ENCODE measurements around the gene BIRC2.
"Not testable (repeated sequence)": the region's sequence is repeated elsewhere in the genome, so short reads cannot be mapped to it uniquely, and the experiment has no call there.

BIRC2 gene

DNA sequence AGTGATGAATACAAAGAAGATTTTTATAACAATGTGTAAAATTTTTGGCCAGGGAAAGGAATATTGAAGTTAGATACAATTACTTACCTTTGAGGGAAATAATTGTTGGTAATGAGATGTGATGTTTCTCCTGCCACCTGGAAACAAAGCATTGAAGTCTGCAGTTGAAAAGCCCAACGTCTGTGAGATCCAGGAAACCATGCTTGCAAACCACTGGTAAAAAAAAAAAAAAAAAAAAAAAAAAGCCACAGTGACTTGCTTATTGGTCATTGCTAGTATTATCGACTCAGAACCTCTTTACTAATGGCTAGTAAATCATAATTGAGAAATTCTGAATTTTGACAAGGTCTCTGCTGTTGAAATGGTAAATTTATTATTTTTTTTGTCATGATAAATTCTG, 24.5 kb upstream of the BIRC2 start:
- no peak for DNase-seq (ENCODE audit: low read depth in 2 of 2)

DNA sequence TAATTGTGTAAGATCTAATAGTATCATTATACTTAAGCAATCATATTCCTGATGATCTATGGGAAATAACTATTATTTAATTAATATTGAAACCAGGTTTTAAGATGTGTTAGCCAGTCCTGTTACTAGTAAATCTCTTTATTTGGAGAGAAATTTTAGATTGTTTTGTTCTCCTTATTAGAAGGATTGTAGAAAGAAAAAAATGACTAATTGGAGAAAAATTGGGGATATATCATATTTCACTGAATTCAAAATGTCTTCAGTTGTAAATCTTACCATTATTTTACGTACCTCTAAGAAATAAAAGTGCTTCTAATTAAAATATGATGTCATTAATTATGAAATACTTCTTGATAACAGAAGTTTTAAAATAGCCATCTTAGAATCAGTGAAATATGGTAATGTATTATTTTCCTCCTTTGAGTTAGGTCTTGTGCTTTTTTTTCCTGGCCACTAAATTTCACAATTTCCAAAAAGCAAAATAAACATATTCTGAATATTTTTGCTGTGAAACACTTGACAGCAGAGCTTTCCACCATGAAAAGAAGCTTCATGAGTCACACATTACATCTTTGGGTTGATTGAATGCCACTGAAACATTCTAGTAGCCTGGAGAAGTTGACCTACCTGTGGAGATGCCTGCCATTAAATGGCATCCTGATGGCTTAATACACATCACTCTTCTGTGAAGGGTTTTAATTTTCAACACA, 23.3 kb upstream of the BIRC2 start:
- DNase-seq (ENCODE audit: low read depth in 2 of 2) = no peak

DNA sequence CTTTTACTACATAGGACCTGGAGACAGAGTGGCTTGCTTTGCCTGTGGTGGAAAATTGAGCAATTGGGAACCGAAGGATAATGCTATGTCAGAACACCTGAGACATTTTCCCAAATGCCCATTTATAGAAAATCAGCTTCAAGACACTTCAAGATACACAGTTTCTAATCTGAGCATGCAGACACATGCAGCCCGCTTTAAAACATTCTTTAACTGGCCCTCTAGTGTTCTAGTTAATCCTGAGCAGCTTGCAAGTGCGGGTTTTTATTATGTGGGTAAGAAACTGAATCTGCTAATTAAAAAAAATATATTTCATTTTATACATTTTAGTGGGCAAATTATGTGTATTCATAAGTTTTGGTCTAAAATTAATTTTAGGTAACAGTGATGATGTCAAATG, 21.9 kb upstream of the BIRC2 start:
- DNase-seq (ENCODE audit: low read depth in 2 of 2) = no peak

DNA sequence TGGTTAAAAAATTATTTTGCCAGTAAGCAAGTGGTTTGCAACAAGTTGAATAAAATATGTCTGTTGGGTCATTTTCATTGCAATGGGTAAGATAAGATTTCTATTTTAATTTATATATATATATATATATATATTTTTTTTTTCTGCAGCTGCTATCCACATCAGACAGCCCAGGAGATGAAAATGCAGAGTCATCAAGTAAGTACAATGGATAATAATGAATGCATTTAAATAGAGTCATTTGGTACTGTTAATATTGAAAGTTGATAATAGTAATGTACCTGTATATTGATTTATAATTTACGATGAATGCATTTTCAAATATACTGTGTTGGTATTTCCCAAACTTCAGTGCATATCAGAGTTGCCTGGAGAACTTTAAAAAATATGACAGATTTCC, 18.3 kb upstream of the BIRC2 start:
- no peak for DNase-seq (ENCODE audit: low read depth in 2 of 2)

DNA sequence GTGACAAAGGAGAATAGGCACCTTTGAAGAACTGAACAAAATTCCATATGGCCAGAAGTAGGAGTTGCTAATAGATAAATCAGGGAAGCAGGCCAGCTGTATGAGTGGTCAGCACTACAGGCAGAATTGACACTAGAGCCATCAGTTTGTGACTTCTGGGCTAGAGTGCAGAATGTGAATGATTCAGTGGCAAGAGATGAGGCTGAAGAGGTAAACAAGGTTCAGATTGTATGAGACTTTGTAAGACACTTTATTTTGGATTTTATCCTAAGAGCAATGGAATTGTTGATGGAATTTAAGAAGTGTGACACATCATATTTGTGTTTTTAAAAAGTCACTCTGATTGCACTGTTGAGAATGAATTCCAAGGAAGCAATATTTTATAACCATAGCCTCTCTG, 16.8 kb upstream of the BIRC2 start:
- DNase-seq (ENCODE audit: low read depth in 2 of 2) = no peak

DNA sequence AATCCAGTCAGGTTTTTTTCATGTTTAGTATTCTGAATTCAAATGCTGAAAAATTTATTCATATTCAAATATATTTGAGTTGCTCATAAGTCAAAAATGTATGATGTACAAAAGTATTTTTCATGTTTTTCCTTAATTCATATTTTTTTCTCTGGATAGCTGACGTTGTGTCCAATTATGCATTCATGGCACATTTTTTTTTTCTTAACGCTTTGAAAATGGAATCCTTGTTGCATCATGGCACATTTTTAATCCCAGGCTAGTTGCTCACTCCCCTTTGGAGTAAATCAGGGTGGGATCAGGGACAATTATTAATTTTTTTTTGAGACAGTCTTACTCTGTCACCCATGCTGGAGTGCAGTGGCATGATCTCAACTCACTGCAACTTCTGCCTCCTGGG, 15.7 kb upstream of the BIRC2 start:
- DNase-seq (ENCODE audit: low read depth in 2 of 2) = no peak

DNA sequence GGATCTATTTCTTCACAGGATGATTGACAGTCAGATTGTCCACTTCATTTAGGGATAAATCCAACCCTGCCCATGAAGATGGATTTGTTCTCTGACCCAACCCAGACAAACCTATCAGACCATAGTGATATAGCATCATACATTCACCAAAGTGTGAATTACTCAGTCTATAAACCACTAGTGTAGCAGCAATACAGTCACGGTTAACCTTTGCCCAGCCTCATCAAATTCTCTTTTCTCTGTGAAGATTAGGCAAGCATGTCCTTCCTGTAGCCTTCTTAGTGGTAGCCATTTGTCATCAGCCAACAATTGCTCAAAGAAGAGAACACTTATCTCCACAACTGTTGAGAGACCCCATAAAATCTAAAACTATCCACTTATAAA, 14.4 kb upstream of the BIRC2 start:
- no peak for DNase-seq (ENCODE audit: low read depth in 2 of 2)

DNA sequence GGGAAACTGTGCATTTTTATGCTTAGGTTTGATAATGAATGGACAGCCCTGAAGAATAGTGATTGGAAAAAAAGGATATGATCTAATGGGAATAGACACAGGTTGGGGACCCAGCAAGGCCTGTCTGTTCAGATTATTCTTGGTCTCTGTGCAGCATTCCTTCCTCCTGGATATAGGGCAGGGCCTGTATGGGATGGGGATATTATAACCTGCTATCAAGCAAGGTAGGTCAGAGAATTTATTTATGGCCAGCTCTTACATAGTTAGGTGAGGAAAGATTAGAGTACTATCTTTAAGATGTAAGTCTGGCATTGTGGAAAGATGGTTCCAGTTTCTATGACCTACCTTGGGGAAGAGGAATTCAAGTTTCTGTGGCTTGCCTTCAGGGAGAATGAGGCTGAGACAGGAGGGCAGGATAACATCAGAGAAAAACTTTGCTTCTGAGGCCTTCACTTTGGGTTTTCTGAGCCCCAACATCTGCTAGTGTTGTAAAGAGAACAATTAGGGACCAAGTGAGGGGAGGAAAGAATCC, 8.5 kb upstream of the BIRC2 start:
- no peak for DNase-seq (ENCODE audit: low read depth in 2 of 2)

DNA sequence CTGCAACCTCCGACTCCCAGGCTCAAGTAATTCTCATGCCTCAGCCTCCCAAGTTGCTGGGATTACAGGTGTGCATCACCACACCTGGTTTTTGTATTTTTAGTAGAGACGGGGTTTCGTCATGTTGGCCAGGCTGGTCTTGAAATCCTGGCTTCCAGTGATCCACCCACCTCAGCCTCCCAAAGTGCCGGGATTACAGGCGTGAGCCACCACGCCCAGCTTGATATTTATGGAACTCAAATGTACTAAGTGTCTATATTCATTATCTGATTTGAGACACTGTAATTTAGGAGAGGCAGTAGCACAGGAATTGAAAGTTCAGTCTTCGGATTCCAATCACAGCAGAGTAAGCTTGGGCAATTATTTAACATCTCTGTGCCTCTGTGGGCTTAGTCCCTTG, 5.7 kb upstream of the BIRC2 start:
- DNase-seq (ENCODE audit: low read depth in 2 of 2) = not testable (repeated sequence)

DNA sequence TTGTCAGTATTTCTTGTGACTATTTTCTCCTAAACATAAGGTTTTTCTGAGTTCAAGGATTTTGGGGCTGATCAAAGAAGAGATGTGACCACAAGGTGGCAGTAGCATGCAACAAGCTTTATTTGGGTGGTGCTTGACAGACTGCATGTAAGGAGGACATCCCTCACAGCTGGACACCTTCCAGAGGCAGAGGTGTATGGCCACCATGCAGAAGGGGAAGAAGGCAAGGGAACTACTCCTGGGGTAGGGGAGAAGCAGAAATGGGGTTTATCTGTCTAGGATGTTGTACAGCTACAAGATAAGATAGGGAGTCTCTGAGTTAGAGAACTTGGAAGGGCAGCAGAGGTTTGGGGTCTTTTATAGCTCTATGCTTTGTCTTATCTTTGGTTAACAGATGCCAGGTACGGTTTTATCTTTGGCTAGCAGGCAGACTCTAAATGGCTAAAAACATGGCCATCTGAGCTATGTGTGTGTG, 5.1 kb upstream of the BIRC2 start:
- DNase-seq (ENCODE audit: low read depth in 2 of 2) = peak in 1 of 2 donors; percentile 57

DNA sequence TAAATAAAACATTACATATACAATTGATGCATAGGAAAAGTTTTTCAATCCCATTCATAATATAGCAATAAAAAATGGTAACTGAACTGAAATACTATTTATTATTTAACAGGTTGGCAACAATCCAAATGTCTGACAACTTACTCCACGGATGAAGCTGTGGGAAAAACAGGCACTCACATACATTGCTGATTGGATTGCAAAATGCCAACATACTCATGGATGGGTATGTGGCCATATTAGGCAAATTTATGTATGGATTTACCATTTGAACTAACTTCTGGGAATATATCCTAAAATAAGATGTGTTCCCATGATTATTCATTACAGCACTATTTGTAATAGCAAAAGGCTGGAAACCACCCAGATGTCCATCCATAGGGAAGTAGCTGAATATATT, 3.2 kb upstream of the BIRC2 start:
- no peak for DNase-seq (ENCODE audit: low read depth in 2 of 2)

DNA sequence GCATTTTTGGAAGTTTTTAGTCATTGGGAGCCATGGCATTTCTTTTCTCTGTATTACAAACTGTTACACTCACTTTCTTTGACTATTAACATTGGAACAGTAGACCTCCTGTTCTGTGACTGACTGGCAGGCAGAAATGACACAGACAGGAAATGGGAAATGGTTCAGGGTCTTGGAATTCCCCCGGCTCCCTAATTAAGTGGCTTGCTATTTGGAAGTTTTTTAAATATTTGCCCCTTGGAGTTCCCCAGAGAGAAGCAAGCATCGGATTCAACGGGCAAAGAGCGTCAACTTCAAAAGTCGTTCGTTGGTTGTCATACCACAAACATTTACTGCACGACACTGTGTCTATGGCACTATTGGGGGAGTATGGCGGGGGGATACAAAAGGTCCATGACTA, 1.1 kb upstream of the BIRC2 start:
- no peak for DNase-seq (ENCODE audit: low read depth in 2 of 2)

DNA sequence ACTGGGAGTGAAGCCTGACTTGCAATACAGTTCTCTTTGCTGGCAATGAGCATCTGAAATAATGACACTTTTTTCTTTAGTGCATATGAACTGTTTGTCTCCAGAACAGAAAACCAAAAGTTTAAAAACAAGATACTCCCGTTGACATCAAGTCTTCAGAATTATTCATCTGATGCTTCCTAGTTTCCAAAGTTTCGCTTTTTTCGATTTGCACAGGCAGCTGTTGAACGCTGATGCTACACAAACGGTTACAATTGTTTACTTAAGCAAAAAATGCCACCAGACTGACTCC, 612 bp upstream of the BIRC2 start:
- DNase-seq (ENCODE audit: low read depth in 2 of 2) = no peak

DNA sequence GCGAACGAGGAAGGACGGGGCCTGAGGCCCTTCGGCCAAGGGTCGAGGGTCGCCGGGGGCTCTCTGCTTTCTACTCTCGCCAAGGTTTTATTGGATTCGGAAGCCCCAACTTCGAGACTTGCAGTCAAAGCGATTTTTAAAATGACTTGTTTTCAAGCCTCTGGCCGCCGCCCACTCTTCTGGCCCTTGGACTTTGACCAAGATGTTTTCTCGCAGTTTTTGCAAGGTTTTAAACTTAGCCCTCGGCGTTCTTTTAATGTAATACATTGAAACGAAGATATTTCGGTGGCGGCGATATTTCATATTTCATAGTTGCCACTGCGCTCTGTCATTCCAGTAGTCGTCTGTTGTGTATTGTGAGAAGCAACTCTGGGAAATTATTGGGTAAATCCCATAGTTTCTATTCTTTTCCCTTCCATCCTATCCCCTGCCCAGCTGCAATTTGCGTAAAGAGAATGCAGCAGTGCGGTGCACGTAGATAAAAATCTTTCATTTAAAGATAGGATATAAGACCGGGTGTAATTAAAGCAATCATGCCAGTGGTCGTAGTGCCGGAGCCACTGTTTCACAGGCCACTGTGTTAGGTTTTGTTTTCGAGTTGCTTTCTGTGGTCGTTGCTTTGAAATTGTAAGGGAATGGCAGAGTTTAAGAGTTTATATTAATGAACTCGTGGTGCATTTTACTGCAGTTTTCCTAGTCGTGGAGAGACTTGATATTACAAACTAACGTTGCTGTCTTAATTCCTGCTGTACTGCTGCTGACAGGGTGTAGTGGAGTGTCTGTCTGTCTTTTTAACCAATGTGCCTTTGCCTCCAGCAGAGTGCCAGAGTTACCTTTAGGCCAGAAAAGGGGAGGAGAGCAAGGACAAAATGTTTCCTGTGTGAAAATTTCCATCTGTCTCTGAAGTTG, 702 bp downstream of the BIRC2 start:
- no peak for DNase-seq (ENCODE audit: low read depth in 2 of 2)

DNA sequence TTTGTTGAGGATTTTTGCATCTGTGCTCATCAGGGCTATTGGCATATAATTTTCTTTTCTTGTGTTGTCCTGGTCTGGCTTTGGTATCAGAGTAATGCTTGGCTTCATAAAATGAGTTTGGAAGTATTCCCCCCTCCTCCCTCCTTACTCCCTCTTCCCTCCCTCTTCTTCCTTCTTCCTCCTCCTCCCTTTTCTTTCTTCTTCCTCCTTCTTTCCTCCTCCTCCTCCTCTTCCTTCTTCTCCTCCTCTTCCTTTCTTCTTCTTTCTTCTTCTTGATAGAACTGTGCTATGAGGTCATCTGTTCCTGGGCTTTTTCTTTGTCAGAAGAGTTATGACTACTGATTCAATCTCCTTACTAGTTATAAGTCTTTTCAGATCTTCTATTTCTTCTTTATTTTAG, 10.1 kb downstream of the BIRC2 start:
- DNase-seq (ENCODE audit: low read depth in 2 of 2) = no peak

DNA sequence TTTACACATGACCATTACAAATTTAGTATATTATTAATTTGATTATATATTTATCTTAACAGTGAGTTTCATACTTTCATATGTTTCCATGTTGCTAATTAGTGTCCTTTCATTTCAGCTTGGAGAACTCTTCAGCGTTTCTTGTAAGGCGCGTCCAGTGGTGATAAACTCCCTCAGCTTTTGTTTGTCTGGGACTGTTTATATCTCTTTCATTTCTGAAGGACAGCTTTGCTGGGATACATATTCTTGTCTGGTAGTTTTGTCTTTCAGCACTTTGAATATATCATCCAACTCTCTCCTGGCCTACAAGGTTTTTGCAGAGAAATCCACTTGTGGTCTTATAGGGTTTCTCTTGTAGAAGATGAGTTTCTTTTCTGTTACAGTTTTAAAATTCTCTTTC, 12.4 kb downstream of the BIRC2 start:
- DNase-seq (ENCODE audit: low read depth in 2 of 2) = no peak

DNA sequence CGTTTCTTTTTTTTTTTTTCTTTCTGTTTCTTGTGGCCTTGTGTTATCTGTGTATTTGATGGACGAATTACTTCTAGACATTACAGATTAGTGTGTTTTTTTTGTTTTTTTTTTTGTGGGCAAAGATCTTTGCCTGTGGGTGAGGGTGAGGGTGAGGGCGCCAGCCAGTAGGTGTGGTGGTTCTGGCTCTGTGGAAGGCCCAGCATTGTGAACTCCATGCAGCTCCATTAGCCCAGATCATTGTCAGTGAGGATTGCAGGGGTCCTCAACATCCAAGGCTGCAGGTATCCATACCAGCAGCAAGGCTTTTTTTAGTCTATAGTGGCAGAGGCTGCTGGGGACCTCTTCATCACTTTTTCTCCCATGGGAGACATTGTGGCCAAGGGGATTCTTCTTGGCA, 13.7 kb downstream of the BIRC2 start:
- no peak for DNase-seq (ENCODE audit: low read depth in 2 of 2)

DNA sequence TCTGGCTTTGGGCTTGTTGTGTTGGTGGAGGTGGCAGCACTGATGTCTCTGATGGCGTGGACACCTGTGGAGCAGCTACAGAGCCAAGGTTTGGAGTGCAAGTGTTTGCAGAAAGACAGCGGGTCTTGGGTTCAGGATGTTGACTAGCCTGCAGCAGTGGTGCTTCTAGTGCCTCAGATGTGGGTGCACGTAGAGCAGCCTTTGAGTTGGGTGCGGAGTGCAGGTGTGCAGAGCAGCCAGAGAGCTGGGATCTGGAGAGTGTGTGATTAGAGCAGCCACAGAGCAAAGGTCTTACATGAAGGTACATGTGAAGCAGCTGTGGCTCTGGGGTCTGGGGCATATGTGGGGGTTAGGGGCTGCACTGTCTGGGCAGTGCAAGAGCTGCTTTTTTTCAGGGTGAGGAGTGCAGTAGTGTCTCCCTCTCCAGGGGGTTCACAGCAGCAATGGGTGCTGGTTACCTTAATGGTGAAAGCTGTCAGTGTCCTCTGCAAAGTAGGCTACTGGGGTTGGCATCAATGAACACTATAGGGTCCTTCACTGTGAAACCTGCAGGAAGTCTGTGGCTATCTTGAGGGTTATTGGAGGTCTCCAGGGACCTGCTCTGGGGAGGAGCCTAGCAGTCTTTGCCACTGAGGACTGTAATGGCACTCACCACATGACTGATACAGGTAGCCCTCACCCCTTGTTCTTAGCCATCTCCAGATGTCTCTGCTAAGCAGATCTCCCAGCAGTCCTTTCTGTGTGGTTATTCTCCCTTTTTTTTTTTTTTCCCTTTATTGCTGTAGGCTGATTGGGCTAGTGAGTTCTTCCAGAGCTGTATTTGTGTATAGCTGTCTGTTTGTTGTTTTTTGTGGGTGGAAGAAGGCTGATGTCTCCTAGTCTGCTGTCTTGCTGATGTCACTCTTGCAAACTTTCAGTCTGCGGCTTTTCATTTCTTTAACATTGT, 14.3 kb downstream of the BIRC2 start:
- DNase-seq (ENCODE audit: low read depth in 2 of 2) = no peak

DNA sequence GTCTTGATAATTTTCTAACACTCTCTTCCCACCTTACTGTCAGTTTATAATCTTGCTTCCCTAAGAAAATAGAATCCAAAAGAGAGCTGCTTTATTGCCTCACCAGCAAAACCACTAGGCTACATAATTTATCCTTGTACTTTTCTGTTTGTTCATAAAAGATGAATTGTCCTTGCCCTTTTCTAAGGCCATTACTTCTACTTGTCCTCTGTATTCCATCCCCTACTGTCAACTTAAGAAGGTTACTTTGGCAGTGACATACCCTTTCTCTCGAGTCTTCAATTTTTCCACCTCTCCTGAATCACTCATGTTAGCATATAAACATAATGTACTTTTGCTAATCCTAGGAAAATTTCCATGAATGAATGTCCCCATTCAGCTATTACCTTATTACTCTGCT, 18.0 kb downstream of the BIRC2 start:
- no peak for DNase-seq (ENCODE audit: low read depth in 2 of 2)

DNA sequence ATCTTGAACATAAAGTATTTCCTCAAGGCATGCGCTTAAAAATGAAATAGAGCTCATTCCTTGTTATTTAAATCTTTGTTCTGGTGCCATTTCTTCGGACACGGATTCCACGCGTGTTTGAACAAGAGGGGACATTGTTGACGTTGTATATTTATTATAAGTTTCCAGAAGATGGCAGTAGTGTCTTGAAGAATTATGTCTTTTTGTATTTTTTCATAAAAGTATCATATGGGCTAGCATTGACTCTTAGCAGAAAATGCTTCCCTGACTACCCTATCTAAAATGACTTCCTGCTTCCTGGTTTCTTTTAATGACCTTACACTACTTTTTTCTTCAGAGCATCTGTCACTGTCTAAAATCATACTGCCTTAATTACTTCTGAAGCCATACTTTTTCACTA, 20.4 kb downstream of the BIRC2 start:
- no peak for DNase-seq (ENCODE audit: low read depth in 2 of 2)

DNA sequence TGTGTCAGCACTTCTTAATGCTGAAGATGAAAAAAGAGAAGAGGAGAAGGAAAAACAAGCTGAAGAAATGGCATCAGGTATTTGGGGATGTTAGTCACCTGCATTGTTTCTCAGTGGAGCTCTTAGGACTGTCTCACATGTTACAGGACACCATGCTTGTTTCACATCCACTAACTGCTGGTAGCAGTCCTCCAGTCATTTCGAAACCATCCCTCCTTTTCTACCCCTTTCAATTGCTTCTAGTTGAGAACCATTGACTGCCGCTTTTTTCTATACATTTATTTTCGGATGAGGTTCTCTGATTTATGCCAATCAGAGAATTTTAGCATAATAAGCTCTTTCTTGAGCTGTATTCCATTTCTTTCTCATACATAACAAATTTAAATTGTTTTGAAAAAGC, 21.5 kb downstream of the BIRC2 start:
- no peak for DNase-seq (ENCODE audit: low read depth in 2 of 2)
